OCI-M2 (cell line): ENCODE data around the gene RBM10.

Experiments used
- DNase-seq: peaks from one replicate; lab custom pipeline; 2025; ENCODE audit not compliant: unreplicated experiment; lab: John Stamatoyannopoulos, UW

RBM10 gene

GRCh38 chrX:47176101-47176740 is 31.2 kb downstream of the RBM10 start:
- no peak for DNase-seq

GRCh38 chrX:47177079-47177478 is 32.1 kb downstream of the RBM10 start:
- no peak for DNase-seq

GRCh38 chrX:47178337-47178736 is 33.3 kb downstream of the RBM10 start:
- no peak for DNase-seq

GRCh38 chrX:47179221-47179927 is 34.4 kb downstream of the RBM10 start:
- no peak for DNase-seq

- DNase-seq: no peak
Measured at GRCh38 chrX:47179928-47180255, 34.9 kb downstream of the RBM10 start.

GRCh38 chrX:47180346-47180745 is 35.3 kb downstream of the RBM10 start:
- no peak for DNase-seq

- DNase-seq: no peak
Measured at GRCh38 chrX:47181301-47181700, 36.3 kb downstream of the RBM10 start.

- no peak for DNase-seq
Measured at GRCh38 chrX:47182106-47182700, 37.2 kb downstream of the RBM10 start.

- no peak for DNase-seq
Measured at GRCh38 chrX:47184486-47184885, 39.5 kb downstream of the RBM10 start.

GRCh38 chrX:47185241-47185640 is 40.2 kb downstream of the RBM10 start:
- DNase-seq: no peak

GRCh38 chrX:47186096-47186740 is 41.2 kb downstream of the RBM10 start:
- no peak for DNase-seq

GRCh38 chrX:47187106-47187677 is 42.2 kb downstream of the RBM10 start:
- DNase-seq: no peak

- no peak for DNase-seq
Measured at GRCh38 chrX:47189906-47190305, 44.9 kb downstream of the RBM10 start.

GRCh38 chrX:47190445-47191269 is 45.6 kb downstream of the RBM10 start:
- DNase-seq: peak; percentile 75

GRCh38 chrX:47191331-47191730 is 46.3 kb downstream of the RBM10 start:
- no peak for DNase-seq

GRCh38 chrX:47191806-47192401 is 46.9 kb downstream of the RBM10 start:
- DNase-seq: no peak

- peak; percentile 76 for DNase-seq
Measured at GRCh38 chrX:47193475-47194193, 48.6 kb downstream of the RBM10 start, which contains the start of gene UBA1. UBA1 (plus strand) TSS chrX:47193829; CDS start chrX:47198803, 4,974 bp downstream.

- DNase-seq: no peak
Measured at GRCh38 chrX:47194194-47194787, 49.3 kb downstream of the RBM10 start.

- no peak for DNase-seq
Measured at GRCh38 chrX:47196098-47196497, 51.1 kb downstream of the RBM10 start.
